Common myeloid progenitor, CD34-positive (primary cell): ENCODE data around the gene RAP1A.
A peak's percentile ranks its signal among the peaks of the same experiment; 100 is the strongest.

Source experiments
- CTCF ChIA-PET: fragments of 350-600 bp; sonication (Branson Sonifier 250); formaldehyde crosslinking; loops from one replicate; lab custom pipeline; 2021; ENCODE audit warnings: antibody characterized with exemption; lab: Charles Lee
- POLR2A ChIA-PET: fragments of 350-600 bp; sonication (Branson Sonifier 250); formaldehyde crosslinking; loops from one replicate; lab custom pipeline; 2021; ENCODE audit warnings: antibody characterized with exemption; lab: Charles Lee
- DNase-seq, 3 donors: peaks; one replicate each; pipeline versions ENCODE4 v3.0.0 to v3.0.0-alpha.2; 2013
- H3K27ac ChIP-seq, 2 experiments: 1 replicate in 1 of 2; 2 replicates in 1 of 2; pipeline ENCODE4 v1.7.0; 2013; ENCODE audit warnings: inconsistent platforms in 2 of 2, low read length in 2 of 2, mild to moderate bottlenecking in 2 of 2, low read depth in 1 of 2, moderate library complexity in 1 of 2; ENCODE audit not compliant: severe bottlenecking in 2 of 2, insufficient read depth in 1 of 2, poor library complexity in 1 of 2
- H3K27me3 ChIP-seq, 5 experiments: replicated peaks in 2 of 5; 1 replicate in 3 of 5; 2 replicates in 2 of 5; pipeline versions ENCODE4 v1.6.1 to v1.7.0; 2013; ENCODE audit warnings: low read length in 4 of 5, mild to moderate bottlenecking in 2 of 5, moderate library complexity in 2 of 5, inconsistent platforms in 1 of 5; ENCODE audit not compliant: insufficient read depth in 5 of 5, control insufficient read depth in 4 of 5
- H3K36me3 ChIP-seq, 4 experiments: 1 replicate in 2 of 4; 2 replicates in 2 of 4; pipeline versions ENCODE4 v1.6.1 to v1.7.0; 2013; ENCODE audit warnings: low read length in 3 of 4, control low read depth in 1 of 4, mild to moderate bottlenecking in 1 of 4; ENCODE audit not compliant: control insufficient read depth in 4 of 4, insufficient read depth in 4 of 4
- H3K4me1 ChIP-seq, 4 experiments: 1 replicate in 3 of 4; 2 replicates in 1 of 4; pipeline versions ENCODE4 v1.6.1 to v1.7.1; 2013; ENCODE audit warnings: low read length in 3 of 4, mild to moderate bottlenecking in 3 of 4, control low read depth in 1 of 4, inconsistent platforms in 1 of 4, moderate library complexity in 1 of 4; ENCODE audit not compliant: control insufficient read depth in 4 of 4, insufficient read depth in 4 of 4; ENCODE audit errors: control extremely low read depth in 1 of 4
- H3K4me3 ChIP-seq, 7 experiments: 1 replicate in 4 of 7; 2 replicates in 3 of 7; pipeline versions ENCODE4 v1.5.1 to v1.7.0; 2013; ENCODE audit warnings: mild to moderate bottlenecking in 7 of 7, low read length in 6 of 7, moderate library complexity in 6 of 7, inconsistent platforms in 2 of 7, low read depth in 2 of 7, control low read depth in 1 of 7; ENCODE audit not compliant: insufficient read depth in 4 of 7, control insufficient read depth in 1 of 7; ENCODE audit errors: extremely low read depth in 1 of 7
- H3K9me3 ChIP-seq, 5 experiments: 1 replicate in 4 of 5; 2 replicates in 1 of 5; pipeline versions ENCODE4 v1.6.1 to v1.7.1; 2013; ENCODE audit warnings: low read length in 4 of 5, mild to moderate bottlenecking in 2 of 5, inconsistent platforms in 1 of 5, low read depth in 1 of 5, moderate library complexity in 1 of 5; ENCODE audit not compliant: control insufficient read depth in 4 of 5, insufficient read depth in 2 of 5; ENCODE audit errors: control extremely low read depth in 1 of 5
- WGBS: methylation state at CpG from one replicate; pipeline ENCODE4 v1.1.5; 2013; ENCODE audit not compliant: insufficient coverage; 5-methylcytosine and 5-hydroxymethylcytosine counted together

Gene RAP1A

GRCh38 chr1:111735321-111735720 is 115.7 kb downstream of the RAP1A start:
- CTCF ChIA-PET, result interaction anchor here (0.9 to 6.8 kb wide), 6 partner anchors 8 to 33 kb away, joined by 3 to 62 read pairs (median 32); partner anchors contain the start of gene DDX20

GRCh38 chr1:111735858-111736544 is 116.4 kb downstream of the RAP1A start:
- Histone ChIP-seq H3K4me1 (peaks cover 6 to 57% (median 48%) of the 10 kb centered on the region in 4 experiments), H3K27ac (no peak overlapping the region), H3K27me3 (peaks cover 0 to 13% (median 5%) of the 10 kb centered on the region in 5 experiments), H3K4me3 (no peak overlapping the region), H3K36me3 (no peaks in the 10 kb centered on the region), H3K9me3 (no peaks in the 10 kb centered on the region)
- CTCF ChIA-PET, result interaction anchor here (0.7 to 6.8 kb wide), 6 partner anchors 9 to 288 kb away, joined by 3 to 62 read pairs (median 32); partner anchors contain the start of gene DDX20
- POLR2A ChIA-PET, result interaction anchor here (0.9 kb wide), 1 partner anchor 19 kb away, joined by 3 read pairs; no protein-coding TSS in a partner anchor
- 94% methylated on average over 8 of the region's 8 CpGs for WGBS
- DNase-seq, result no peak

More at GRCh38 chr1:111735321-111735720, 115.7 kb downstream of the RAP1A start:
- peaks cover 6 to 52% (median 45%) of the 10 kb centered on the region in 4 experiments for H3K4me1 ChIP-seq
- H3K4me3 ChIP-seq, result no peak overlapping the region
- H3K27me3 ChIP-seq, result peaks cover 0 to 8% (median under 1%) of the 10 kb centered on the region in 5 experiments
- no peaks in the 10 kb centered on the region for H3K36me3 ChIP-seq
- 100% methylated on average over 3 of the region's 4 CpGs for whole genome bisulfite sequencing
- no peaks in the 10 kb centered on the region for H3K9me3 ChIP-seq
- POLR2A ChIA-PET, result no interaction called here
- DNase-seq, result no peak
- no peak overlapping the region for H3K27ac ChIP-seq

GRCh38 chr1:111736548-111737215 is 117.1 kb downstream of the RAP1A start:
- peaks cover 0 to 20% (median 10%) of the 10 kb centered on the region in 5 experiments for H3K27me3 ChIP-seq
- H3K4me1 ChIP-seq, result peaks cover 6 to 60% (median 48%) of the 10 kb centered on the region in 4 experiments
- no peak overlapping the region for H3K4me3 ChIP-seq
- 58% methylated on average over 4 of the region's 4 CpGs for WGBS
- H3K36me3 ChIP-seq, result no peaks in the 10 kb centered on the region
- CTCF ChIA-PET, result interaction anchor here (0.7 to 6.8 kb wide), 8 partner anchors 10 to 289 kb away, joined by 3 to 62 read pairs (median 19); partner anchors contain the start of gene DDX20
- H3K9me3 ChIP-seq, result no peaks in the 10 kb centered on the region
- POLR2A ChIA-PET, result interaction anchor here (0.6 to 0.9 kb wide), 2 partner anchors 18 to 23 kb away, joined by 3 read pairs; no protein-coding TSS in a partner anchor
- DNase-seq, result no peak
- no peak overlapping the region for H3K27ac ChIP-seq

GRCh38 chr1:111737216-111738132 is 117.9 kb downstream of the RAP1A start:
- DNase-seq, result peak in 1 of 3 donors; percentile 22
- H3K27ac ChIP-seq, result no peak overlapping the region
- no peaks in the 10 kb centered on the region for H3K9me3 ChIP-seq
- H3K4me1 ChIP-seq, result peaks cover 6 to 64% (median 48%) of the 10 kb centered on the region in 4 experiments
- no peaks in the 10 kb centered on the region for H3K36me3 ChIP-seq
- peaks cover 0 to 27% (median 12%) of the 10 kb centered on the region in 5 experiments for H3K27me3 ChIP-seq
- peak overlapping the region in 5 of 7 experiments; percentile 51 to 80 (median 70) for H3K4me3 ChIP-seq
- POLR2A ChIA-PET, result interaction anchor here (0.6 kb wide), 1 partner anchor 22 kb away, joined by 3 read pairs; no protein-coding TSS in a partner anchor
- 46% methylated on average over 7 of the region's 8 CpGs for WGBS
- CTCF ChIA-PET, result interaction anchor here (1.0 to 6.8 kb wide), 9 partner anchors 9 to 260 kb away, joined by 3 to 62 read pairs (median 12); partner anchors contain the start of gene DDX20

- WGBS, result 42% methylated on average over 6 of the region's 9 CpGs
Observed at GRCh38 chr1:111738133-111738435, 118.5 kb downstream of the RAP1A start.

More at GRCh38 chr1:111738133-111738435, 118.5 kb downstream of the RAP1A start:
- peaks cover 0 to 27% (median 12%) of the 10 kb centered on the region in 5 experiments for H3K27me3 ChIP-seq
- no peak for DNase-seq
- no peaks in the 10 kb centered on the region for H3K36me3 ChIP-seq
- peaks cover 6 to 64% (median 46%) of the 10 kb centered on the region in 4 experiments for H3K4me1 ChIP-seq
- no peak overlapping the region for H3K27ac ChIP-seq
- ChIA-PET POLR2A (no interaction called here), CTCF (interaction anchor here (1.0 to 6.8 kb wide), 7 partner anchors 9 to 89 kb away, joined by 4 to 62 read pairs (median 26); partner anchors contain the start of gene DDX20)
- peak overlapping the region; percentile 8 to 80 (median 64) for H3K4me3 ChIP-seq
- H3K9me3 ChIP-seq, result no peaks in the 10 kb centered on the region
